GM06990 (cell line): ENCODE data around the gene NRCAM.

Source experiments
- DNase-seq: peaks from one replicate; pipeline ENCODE4 v3.0.0-alpha.2; 2011; ENCODE audit not compliant: insufficient read length; ENCODE audit errors: extremely low read depth
- H3K27me3 ChIP-seq: replicated peaks from 2 replicates; pipeline ENCODE4 v1.6.0; 2011; ENCODE audit warnings: low read length; ENCODE audit not compliant: control insufficient read depth, insufficient read depth
- H3K36me3 ChIP-seq: 2 replicates; pipeline ENCODE4 v1.5.1; 2011; ENCODE audit warnings: low read length; ENCODE audit not compliant: control insufficient read depth, insufficient read depth
- H3K4me3 ChIP-seq: replicated peaks from 2 replicates; pipeline ENCODE4 v1.5.1; 2011; ENCODE audit warnings: low read depth, mild to moderate bottlenecking, control low read depth, low read length
- TF ChIP-seq, protein P1 (sequence below): IDR thresholded peaks from 2 replicates; pipeline ENCODE4 v1.5.1; 2011; ENCODE audit warnings: low read length, control low read depth, mild to moderate bottlenecking, inconsistent platforms; ENCODE audit not compliant: insufficient read depth, poor library complexity, severe bottlenecking

NRCAM gene

DNA sequence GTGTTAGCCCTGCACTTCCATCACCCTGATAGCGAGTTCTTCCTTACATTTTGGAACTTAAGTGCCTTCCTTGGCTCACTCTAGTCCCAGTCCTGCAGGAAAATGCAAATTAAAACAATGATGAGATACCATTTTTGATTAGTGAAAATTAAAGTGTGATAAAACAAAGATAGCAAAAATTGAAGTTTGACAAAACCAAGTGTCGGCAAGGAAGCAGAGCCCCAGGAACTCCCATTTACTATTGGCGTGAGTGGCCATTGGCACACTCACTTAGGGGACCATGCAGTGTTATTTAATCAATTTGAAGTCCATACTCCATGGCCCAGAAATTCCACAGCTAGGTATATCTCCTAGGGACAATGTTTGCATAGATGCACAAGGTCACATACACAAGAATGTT is 354.5 kb downstream of the NRCAM start:
- TF ChIP-seq, protein P1, sequence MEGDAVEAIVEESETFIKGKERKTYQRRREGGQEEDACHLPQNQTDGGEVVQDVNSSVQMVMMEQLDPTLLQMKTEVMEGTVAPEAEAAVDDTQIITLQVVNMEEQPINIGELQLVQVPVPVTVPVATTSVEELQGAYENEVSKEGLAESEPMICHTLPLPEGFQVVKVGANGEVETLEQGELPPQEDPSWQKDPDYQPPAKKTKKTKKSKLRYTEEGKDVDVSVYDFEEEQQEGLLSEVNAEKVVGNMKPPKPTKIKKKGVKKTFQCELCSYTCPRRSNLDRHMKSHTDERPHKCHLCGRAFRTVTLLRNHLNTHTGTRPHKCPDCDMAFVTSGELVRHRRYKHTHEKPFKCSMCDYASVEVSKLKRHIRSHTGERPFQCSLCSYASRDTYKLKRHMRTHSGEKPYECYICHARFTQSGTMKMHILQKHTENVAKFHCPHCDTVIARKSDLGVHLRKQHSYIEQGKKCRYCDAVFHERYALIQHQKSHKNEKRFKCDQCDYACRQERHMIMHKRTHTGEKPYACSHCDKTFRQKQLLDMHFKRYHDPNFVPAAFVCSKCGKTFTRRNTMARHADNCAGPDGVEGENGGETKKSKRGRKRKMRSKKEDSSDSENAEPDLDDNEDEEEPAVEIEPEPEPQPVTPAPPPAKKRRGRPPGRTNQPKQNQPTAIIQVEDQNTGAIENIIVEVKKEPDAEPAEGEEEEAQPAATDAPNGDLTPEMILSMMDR = no peak
- Histone ChIP-seq H3K36me3 (no peaks in the 10 kb centered on the region), H3K27me3 (no peaks in the 10 kb centered on the region; the same call in 1 of the 2 replicates), H3K4me3 (no peak overlapping the region)
- no peak for DNase-seq

DNA sequence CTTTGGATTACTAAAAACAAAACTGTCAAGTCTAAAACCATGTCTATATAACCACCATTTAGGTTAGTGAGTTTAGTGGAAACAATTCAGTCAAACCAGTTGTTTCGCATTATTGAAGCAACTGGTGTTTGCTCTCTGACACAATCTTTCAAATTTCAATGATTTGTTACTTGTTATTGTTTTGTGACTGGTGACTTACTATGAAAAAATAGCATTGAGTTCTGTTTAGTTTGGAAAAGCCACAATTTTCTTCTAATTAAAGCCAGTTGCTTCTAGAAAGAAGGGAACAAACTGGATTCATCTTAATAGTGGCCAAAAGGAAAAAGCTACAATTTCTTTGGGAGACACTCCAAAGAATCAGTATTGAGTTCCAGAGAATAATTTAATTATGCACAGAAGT is 356.5 kb downstream of the NRCAM start:
- Histone ChIP-seq H3K4me3 (no peak overlapping the region), H3K27me3 (no peaks in the 10 kb centered on the region; the same call in 1 of the 2 replicates), H3K36me3 (no peaks in the 10 kb centered on the region)
- no peak for DNase-seq
- TF ChIP-seq, protein P1 = no peak

DNA sequence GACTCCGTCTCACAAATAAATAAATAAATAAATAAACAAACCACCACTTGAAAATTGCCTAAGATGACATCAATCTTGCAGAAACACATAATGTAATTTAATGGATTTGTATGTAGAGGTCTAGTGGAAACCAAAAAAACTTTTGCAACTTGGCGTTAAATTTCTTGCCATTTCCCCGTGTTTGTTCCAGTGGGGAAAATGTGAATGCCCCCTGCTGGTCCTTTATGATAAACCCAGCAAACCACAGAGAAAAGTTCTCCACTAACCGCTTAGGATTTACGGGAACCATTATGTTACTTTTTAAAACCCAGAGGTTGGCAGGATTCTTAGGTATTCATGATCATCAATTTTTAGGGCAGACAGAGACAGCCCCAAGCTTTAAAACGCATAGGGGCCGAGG is 358.5 kb downstream of the NRCAM start:
- H3K27me3 ChIP-seq = no peaks in the 10 kb centered on the region; the same call in 1 of the 2 replicates
- TF ChIP-seq, protein P1 = peak; percentile 32
- DNase-seq = no peak
- H3K36me3 ChIP-seq = no peaks in the 10 kb centered on the region
- H3K4me3 ChIP-seq = no peak overlapping the region
